Gastrocnemius medialis (tissue), 4 donors: ENCODE data around the gene ABCG2. TPM values are rescaled to one million over a fixed set of nuclear protein-coding genes. Genes with fewer than 3 reads are reported as not detected.

ENCODE experiments used
- ATAC-seq, 2 donors: fragments of 150-250 bp; one replicate each; pipeline ENCODE4 v1.9.1; 2016
- DNase-seq, 2 donors: peaks; one replicate each; pipeline ENCODE4 v3.0.0-alpha.2; 2019
- H3K27ac ChIP-seq, 4 donors: fragments of 200-600 bp; sonication (generic); 1 replicate in 1 of 4; 2 replicates in 3 of 4; pipeline ENCODE4 v1.5.1; 2016 to 2018; ENCODE audit warnings: mild to moderate bottlenecking in 2 of 4, moderate library complexity in 1 of 4
- H3K27me3 ChIP-seq, 3 donors: fragments of 200-600 bp; sonication (generic) in 2 of 3; 1 replicate in 1 of 3; 2 replicates in 2 of 3; pipeline versions ENCODE4 v1.5.1 to v1.6.0; 2016 to 2019; ENCODE audit warnings: mild to moderate bottlenecking in 1 of 3, moderate library complexity in 1 of 3
- H3K36me3 ChIP-seq, 2 donors: fragments of 200-600 bp; sonication (generic) in 1 of 2; one replicate each; pipeline ENCODE4 v1.5.1; 2017 to 2018
- H3K4me1 ChIP-seq, 2 donors: fragments of 200-600 bp; sonication (generic) in 1 of 2; one replicate each; pipeline ENCODE4 v1.5.1; 2016 to 2017; ENCODE audit warnings: mild to moderate bottlenecking in 2 of 2
- H3K4me3 ChIP-seq, 4 donors: fragments of 200-600 bp; sonication (generic) in 3 of 4; 1 replicate in 1 of 4; 2 replicates in 3 of 4; pipeline ENCODE4 v1.5.1; 2016 to 2019; ENCODE audit warnings: mild to moderate bottlenecking in 2 of 4
- H3K9me3 ChIP-seq, 3 donors: fragments of 200-600 bp; sonication (generic) in 2 of 3; 1 replicate in 1 of 3; 2 replicates in 2 of 3; pipeline ENCODE4 v1.5.1; 2016 to 2019
- POLR2A ChIP-seq, 2 donors: fragments of 450-650 bp; IDR thresholded peaks; one replicate each; pipeline ENCODE4 v1.6.1; 2017; ENCODE audit warnings: antibody characterized with exemption in 2 of 2, mild to moderate bottlenecking in 2 of 2, moderate library complexity in 2 of 2
- in situ Hi-C, 4 donors: fragments of 200-750 bp; cut with MboI; loops; one replicate each; pipeline versions ENCODE4 v1.15.0 to v1.8.0; 2017; ENCODE audit warnings: low sequenced_read_pairs in 4 of 4
- intact Hi-C: fragments of 100-400 bp; cut with DNase I; formaldehyde crosslinking; loops from one replicate; pipeline ENCODE4 v1.15.1; 2023; ENCODE audit warnings: low total_unique reads
- total RNA-seq, 4 donors: library from RNA; depleted of rRNA; stranded (reverse); fragments of >200 nt; gene quantifications; one replicate each; pipeline versions ENCODE4 v1.1.0 to v1.2.3, GENCODE V29; 2016
- TF ChIP-seq, protein P1 (sequence below), 5 experiments: fragments of 450-650 bp in 3 of 5; fragments of 200-600 bp in 2 of 5; sonication (generic) in 2 of 5; IDR thresholded peaks in 4 of 5; conservative IDR thresholded peaks in 1 of 5; 1 replicate in 4 of 5; 2 replicates in 1 of 5; pipeline ENCODE4 v1.5.1; 2016 to 2019; ENCODE audit warnings: antibody characterized with exemption in 5 of 5, mild to moderate bottlenecking in 3 of 5, moderate library complexity in 3 of 5

The ABCG2 gene
- total RNA-seq, 4 donors from 2014 or later: 0.22 to 0.75 (median 0.23) TPM; not detected in 1

DNA sequence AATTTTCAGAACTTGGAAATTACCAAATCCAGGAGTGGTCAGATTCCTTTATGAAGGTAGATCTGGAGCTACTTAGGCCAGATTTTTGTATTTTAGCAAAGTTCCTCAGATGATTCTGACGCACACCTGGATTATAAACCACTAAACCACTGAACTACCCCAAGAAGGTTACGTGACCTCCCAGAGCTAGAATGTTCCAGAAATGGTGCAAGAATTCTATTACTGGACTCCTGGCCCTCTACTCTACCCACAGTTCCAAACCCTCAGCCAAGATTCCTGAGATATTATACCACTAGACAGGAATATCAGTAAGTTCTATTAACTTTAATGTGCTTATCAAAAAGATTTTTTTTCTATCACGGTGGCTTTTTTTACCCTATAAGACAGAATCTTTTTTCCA is 67.1 kb downstream of the ABCG2 start:
- no peak overlapping the region for H3K4me3 ChIP-seq
- no peaks in the 10 kb centered on the region for H3K27me3 ChIP-seq
- H3K4me1 ChIP-seq: peaks cover 8 to 13% of the 10 kb centered on the region in 2 donors
- H3K36me3 ChIP-seq: no peaks in the 10 kb centered on the region
- DNase-seq (no peak), ATAC-seq (peak; percentile 77 to 94)
- TF ChIP-seq, protein P1, sequence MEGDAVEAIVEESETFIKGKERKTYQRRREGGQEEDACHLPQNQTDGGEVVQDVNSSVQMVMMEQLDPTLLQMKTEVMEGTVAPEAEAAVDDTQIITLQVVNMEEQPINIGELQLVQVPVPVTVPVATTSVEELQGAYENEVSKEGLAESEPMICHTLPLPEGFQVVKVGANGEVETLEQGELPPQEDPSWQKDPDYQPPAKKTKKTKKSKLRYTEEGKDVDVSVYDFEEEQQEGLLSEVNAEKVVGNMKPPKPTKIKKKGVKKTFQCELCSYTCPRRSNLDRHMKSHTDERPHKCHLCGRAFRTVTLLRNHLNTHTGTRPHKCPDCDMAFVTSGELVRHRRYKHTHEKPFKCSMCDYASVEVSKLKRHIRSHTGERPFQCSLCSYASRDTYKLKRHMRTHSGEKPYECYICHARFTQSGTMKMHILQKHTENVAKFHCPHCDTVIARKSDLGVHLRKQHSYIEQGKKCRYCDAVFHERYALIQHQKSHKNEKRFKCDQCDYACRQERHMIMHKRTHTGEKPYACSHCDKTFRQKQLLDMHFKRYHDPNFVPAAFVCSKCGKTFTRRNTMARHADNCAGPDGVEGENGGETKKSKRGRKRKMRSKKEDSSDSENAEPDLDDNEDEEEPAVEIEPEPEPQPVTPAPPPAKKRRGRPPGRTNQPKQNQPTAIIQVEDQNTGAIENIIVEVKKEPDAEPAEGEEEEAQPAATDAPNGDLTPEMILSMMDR (IDR thresholded peaks at IDR 0.05 in 4 of 5, conservative IDR thresholded peaks at IDR 0.05 in 1 of 5): no peak
- no peak for TF ChIP-seq POLR2A (IDR thresholded peaks at IDR 0.05)
- in situ Hi-C loops (no loop called here), intact Hi-C loops (no loop called here)
- H3K27ac ChIP-seq: peak overlapping the region in 3 of 4 donors; percentile 11 to 18 (median 12)
- H3K9me3 ChIP-seq: no peaks in the 10 kb centered on the region

DNA sequence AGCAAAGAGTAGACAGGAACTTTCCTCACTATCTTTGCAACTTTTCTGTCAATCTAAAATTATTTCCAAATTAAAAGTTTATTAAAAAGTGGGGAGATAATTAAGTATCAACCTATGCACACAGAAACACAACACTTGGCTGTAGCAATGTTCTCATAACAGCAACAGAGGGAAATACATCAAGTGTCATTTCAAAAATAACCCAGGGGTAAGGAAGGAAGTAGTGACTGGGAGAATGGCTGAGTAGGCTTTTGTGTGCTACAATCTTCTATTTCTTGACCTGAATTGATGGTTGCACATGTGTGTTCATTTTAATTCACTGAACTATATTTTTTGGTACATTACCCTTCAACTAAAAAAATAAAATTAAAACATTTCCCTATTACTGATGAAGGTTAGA is 67.5 kb downstream of the ABCG2 start:
- ATAC-seq (peak in 1 of 2 donors; percentile 72), DNase-seq (no peak)
- Histone ChIP-seq H3K9me3 (no peaks in the 10 kb centered on the region), H3K27ac (peak overlapping the region in 3 of 4 donors; percentile 11 to 18 (median 12)), H3K4me1 (peaks cover 8 to 13% of the 10 kb centered on the region in 2 donors), H3K27me3 (no peaks in the 10 kb centered on the region), H3K36me3 (no peaks in the 10 kb centered on the region), H3K4me3 (no peak overlapping the region)
- intact Hi-C loops (no loop called here), in situ Hi-C loops (no loop called here)
- no peak for TF ChIP-seq POLR2A (IDR thresholded peaks at IDR 0.05)
- TF ChIP-seq, protein P1 (IDR thresholded peaks at IDR 0.05 in 4 of 5, conservative IDR thresholded peaks at IDR 0.05 in 1 of 5): no peak

DNA sequence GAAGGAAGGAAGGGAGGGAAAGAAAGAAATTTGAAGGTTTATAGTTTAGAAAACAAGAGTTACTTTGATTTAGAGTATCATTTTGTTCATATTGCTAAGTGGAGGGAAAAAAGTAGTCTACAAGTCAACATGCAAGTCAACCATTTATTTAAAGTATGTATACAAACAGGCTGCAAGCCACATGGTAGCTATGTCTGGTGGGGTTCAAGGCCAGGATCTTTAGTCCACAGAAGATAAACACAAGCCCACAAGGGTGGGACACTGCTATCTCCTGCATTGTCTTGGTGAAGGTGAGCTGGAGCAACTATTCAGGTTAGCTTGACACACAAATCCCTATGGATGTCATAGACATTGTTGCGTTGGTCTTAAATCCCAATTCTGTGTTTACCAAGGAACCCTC is 71.4 kb downstream of the ABCG2 start:
- Histone ChIP-seq H3K27me3 (no peaks in the 10 kb centered on the region), H3K27ac (no peak overlapping the region), H3K4me3 (no peak overlapping the region), H3K4me1 (peaks cover 8 to 13% of the 10 kb centered on the region in 2 donors), H3K36me3 (no peaks in the 10 kb centered on the region), H3K9me3 (no peaks in the 10 kb centered on the region)
- DNase-seq (no peak), ATAC-seq (no peak)
- intact Hi-C loops (no loop called here), in situ Hi-C loops (no loop called here)
- no peak for TF ChIP-seq POLR2A (IDR thresholded peaks at IDR 0.05)
- TF ChIP-seq, protein P1 (IDR thresholded peaks at IDR 0.05 in 4 of 5, conservative IDR thresholded peaks at IDR 0.05 in 1 of 5): no peak

DNA sequence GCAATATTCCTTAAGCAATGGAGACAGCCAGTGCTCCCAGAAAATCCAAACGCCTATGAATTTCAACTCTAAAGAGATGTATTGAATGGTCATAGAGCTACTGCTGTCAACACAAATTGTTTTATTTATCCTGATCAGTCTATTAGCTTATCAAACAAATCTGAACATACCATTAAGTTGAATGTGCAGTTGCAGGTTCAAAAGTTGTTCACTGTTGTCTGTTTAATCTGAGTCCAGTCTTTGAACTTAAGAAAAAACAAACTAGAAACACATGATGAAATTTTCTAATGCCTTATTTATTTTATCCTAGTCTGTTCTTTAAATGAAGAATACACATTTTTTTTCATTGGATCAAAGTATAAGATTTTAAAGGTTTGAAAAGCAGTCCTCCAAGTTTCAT is 77.8 kb downstream of the ABCG2 start:
- Histone ChIP-seq H3K9me3 (no peaks in the 10 kb centered on the region), H3K27ac (no peak overlapping the region), H3K27me3 (no peaks in the 10 kb centered on the region), H3K36me3 (peaks cover 0 to 4% of the 10 kb centered on the region in 2 donors), H3K4me3 (no peak overlapping the region), H3K4me1 (no peaks in the 10 kb centered on the region)
- ATAC-seq: no peak
- no peak for TF ChIP-seq POLR2A (IDR thresholded peaks at IDR 0.05)
- TF ChIP-seq, protein P1 (IDR thresholded peaks at IDR 0.05 in 4 of 5, conservative IDR thresholded peaks at IDR 0.05 in 1 of 5): no peak
- intact Hi-C loops: no loop called here
- DNase-seq: no peak
- in situ Hi-C loops: no loop called here

DNA sequence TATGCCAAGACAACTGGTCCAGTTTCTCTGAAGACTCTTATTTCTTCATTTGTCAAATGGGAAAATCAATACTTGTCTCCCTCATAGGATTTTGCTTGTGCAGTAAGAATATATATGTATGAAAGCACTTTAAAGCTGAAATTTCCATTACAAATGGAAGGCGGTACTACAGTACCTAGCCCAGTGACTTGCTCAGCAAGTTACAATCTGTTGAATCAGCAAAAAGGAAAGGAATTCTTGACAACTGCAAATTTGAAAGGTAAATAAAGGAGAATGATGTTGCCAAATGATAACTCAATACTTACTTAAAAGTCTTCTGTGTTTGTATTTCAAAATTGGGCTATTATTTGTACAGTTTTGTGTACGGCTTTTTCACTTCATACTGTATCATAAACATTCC is 79.9 kb downstream of the ABCG2 start:
- H3K27ac ChIP-seq: no peak overlapping the region
- H3K4me1 ChIP-seq: no peaks in the 10 kb centered on the region
- no peak for TF ChIP-seq POLR2A (IDR thresholded peaks at IDR 0.05)
- TF ChIP-seq, protein P1 (IDR thresholded peaks at IDR 0.05 in 4 of 5, conservative IDR thresholded peaks at IDR 0.05 in 1 of 5): no peak
- no peak for DNase-seq
- intact Hi-C loops (no loop called here), in situ Hi-C loops (no loop called here)
- no peaks in the 10 kb centered on the region for H3K9me3 ChIP-seq
- H3K27me3 ChIP-seq: no peaks in the 10 kb centered on the region
- ATAC-seq: no peak
- peaks cover 0 to 15% of the 10 kb centered on the region in 2 donors for H3K36me3 ChIP-seq
- H3K4me3 ChIP-seq: no peak overlapping the region
